Measurements from ENCODE around the gene OLIG2.

- no peak for TF ChIP-seq CTCF (conservative IDR thresholded peaks at IDR 0.05)
- TF ChIP-seq ZFX (IDR thresholded peaks at IDR 0.05): no peak
These were observed 47.9 kb downstream of the OLIG2 start for GRCh38 chr21:33073636-33074035.

All from C4-2B (cell line).